SH-SY5Y (cell line): Measurements from ENCODE around the gene ZEB1.

Experiments
- GATA2 ChIP-seq: IDR thresholded peaks from 2 replicates; pipeline ENCODE4 v1.6.1; 2011; ENCODE audit warnings: mild to moderate bottlenecking, low read depth, low read length
- GATA3 ChIP-seq: IDR thresholded peaks from 2 replicates; pipeline ENCODE4 v1.6.1; 2011; ENCODE audit warnings: low read depth, mild to moderate bottlenecking, low read length, moderate library complexity

Gene ZEB1

GRCh38 chr10:31318854-31319601, at the start of gene ZEB1:
TSS of gene ZEB1 (plus strand) at chr10:31319216. CDS start at chr10:31319235, 19 bp downstream.
- TF ChIP-seq GATA3 = no peak
- TF ChIP-seq GATA2 = no peak

- TF ChIP-seq GATA3 (no peak), GATA2 (no peak)
Measured at GRCh38 chr10:31270954-31271353, 48.1 kb upstream of the ZEB1 start.

- TF ChIP-seq GATA2 = no peak
- no peak for TF ChIP-seq GATA3
Measured at GRCh38 chr10:31272841-31273240, 46.2 kb upstream of the ZEB1 start.

- no peak for TF ChIP-seq GATA3
Measured at GRCh38 chr10:31273789-31274188, 45.2 kb upstream of the ZEB1 start.

- TF ChIP-seq GATA2 = no peak
- no peak for TF ChIP-seq GATA3
Measured at GRCh38 chr10:31274310-31274709, 44.7 kb upstream of the ZEB1 start.

- no peak for TF ChIP-seq GATA3
- no peak for TF ChIP-seq GATA2
Measured at GRCh38 chr10:31278279-31278941, 40.6 kb upstream of the ZEB1 start.

- TF ChIP-seq GATA2 (no peak), GATA3 (no peak)
Measured at GRCh38 chr10:31280972-31281371, 38.0 kb upstream of the ZEB1 start.

GRCh38 chr10:31288001-31288400, 31.0 kb upstream of the ZEB1 start:
- TF ChIP-seq GATA2 (no peak), GATA3 (no peak)

- TF ChIP-seq GATA2 (no peak), GATA3 (no peak)
Measured at GRCh38 chr10:31288962-31289361, 30.1 kb upstream of the ZEB1 start.

- TF ChIP-seq GATA3 (no peak), GATA2 (no peak)
Measured at GRCh38 chr10:31290386-31290785, 28.6 kb upstream of the ZEB1 start.

- TF ChIP-seq GATA2 (no peak), GATA3 (no peak)
Measured at GRCh38 chr10:31291123-31291522, 27.9 kb upstream of the ZEB1 start.

- no peak for TF ChIP-seq GATA3
- no peak for TF ChIP-seq GATA2
Measured at GRCh38 chr10:31294558-31294957, 24.5 kb upstream of the ZEB1 start.

GRCh38 chr10:31296754-31297153, 22.3 kb upstream of the ZEB1 start:
- no peak for TF ChIP-seq GATA2
- no peak for TF ChIP-seq GATA3

- TF ChIP-seq GATA2 = no peak
- TF ChIP-seq GATA3 = no peak
Measured at GRCh38 chr10:31299119-31299518, 19.9 kb upstream of the ZEB1 start.

- TF ChIP-seq GATA3 = no peak
- TF ChIP-seq GATA2 = no peak
Measured at GRCh38 chr10:31303212-31303611, 15.8 kb upstream of the ZEB1 start.
